ENCODE results near the gene NRXN2. TPM values are rescaled to one million over a fixed set of nuclear protein-coding genes. Genes with fewer than 3 reads are reported as not detected.

NRXN2 gene
- total and polyA plus RNA-seq, 2 donors (not counting 3 experiments of a cell fraction or from before 2014, with no cell fraction given): not detected

DNA sequence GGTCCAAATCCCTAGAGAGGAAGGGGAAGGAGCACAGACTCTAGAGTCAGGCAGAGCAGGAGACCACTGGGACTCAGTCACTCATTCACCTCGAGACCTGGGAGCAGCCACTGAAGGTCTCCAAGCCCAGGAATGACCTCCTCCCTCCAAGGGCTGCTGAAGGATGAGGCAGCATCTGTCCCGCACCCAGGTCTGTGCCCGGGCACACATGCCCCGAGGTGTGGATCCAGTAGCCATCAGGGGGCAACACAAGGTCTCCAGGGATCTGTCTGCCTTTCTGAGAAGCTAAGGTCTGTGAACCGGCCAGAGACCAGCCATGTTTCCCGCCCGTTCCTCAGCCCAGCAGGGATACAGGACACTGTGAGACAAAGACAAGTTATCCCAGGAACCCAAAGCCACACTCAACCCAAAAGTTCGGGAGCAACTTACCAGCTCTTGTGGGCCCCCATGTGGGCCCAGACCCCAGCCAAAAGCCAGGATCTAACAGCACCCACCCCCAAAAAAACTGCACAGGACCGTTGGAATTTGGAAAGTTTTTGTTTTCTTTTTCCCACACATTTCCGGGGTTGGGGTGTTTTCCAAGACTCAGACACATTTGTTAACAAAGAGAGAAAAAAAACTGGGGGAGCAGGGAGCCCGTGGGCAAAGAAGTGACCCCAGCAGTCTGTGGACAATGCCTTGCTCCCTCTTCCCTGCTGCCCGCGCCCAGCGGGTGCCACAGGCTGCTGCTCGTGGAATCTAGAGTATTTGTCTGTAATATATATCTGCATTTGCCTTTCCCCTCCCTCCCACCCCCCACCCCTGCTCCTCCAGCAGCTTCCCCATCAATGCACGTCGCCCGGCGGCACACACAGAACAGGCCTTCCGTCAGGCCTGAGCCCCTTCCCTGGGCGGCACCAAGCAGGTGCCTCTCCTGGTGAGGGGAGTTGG, 117.1 kb downstream of the NRXN2 start:
- dilution Hi-C loops (cut with MboI; ENCODE audit: extremely low pct_ligation_motif_present, low sequenced_read_pairs) (no loop called here), intact Hi-C loops (cut with micrococcal nuclease) (no loop called here)
- Histone ChIP-seq H3K27me3 (ENCODE audit: control insufficient read depth in 2 of 2, insufficient read depth in 2 of 2, low read length in 2 of 2) (peaks cover 8 to 15% of the 10 kb centered on the region in 2 experiments), H3K4me1 (ENCODE audit: control insufficient read depth, extremely low read depth, insufficient read depth, low read length) (no peaks in the 10 kb centered on the region), H3K79me2 (ENCODE audit: control insufficient read depth, insufficient read depth, low read length) (no peaks in the 10 kb centered on the region), H3K36me3 (ENCODE audit: control insufficient read depth in 2 of 2, extremely low read depth in 1 of 2, insufficient read depth in 2 of 2, low read length in 2 of 2) (no peaks in the 10 kb centered on the region), H3K4me3 (replicated peaks in 1 of 3; ENCODE audit: insufficient read depth in 1 of 3, low read depth in 1 of 3, low read length in 3 of 3) (no peak overlapping the region), H3K4me2 (ENCODE audit: insufficient read depth, low read length) (no peak overlapping the region), H3K9me3 (replicated peaks; ENCODE audit: control insufficient read depth, insufficient read depth, low read length) (no peaks in the 10 kb centered on the region), H4K20me1 (replicated peaks; ENCODE audit: control insufficient read depth, extremely low read depth, insufficient read depth, low read length) (no peaks in the 10 kb centered on the region), H3K27ac (ENCODE audit: insufficient read depth, low read depth, low read length) (no peak overlapping the region), H3K9me1 (replicated peaks; ENCODE audit: control insufficient read depth, extremely low read depth, insufficient read depth, low read length) (no peaks in the 10 kb centered on the region), H2AFZ (ENCODE audit: low read depth, low read length) (no peak overlapping the region), H3K9ac (replicated peaks; ENCODE audit: extremely low read depth, insufficient read depth, low read length) (no peak overlapping the region)
- FAIRE-seq (no peak), DNase-seq (ENCODE audit: low read depth, low spot score) (no peak)
- BruUV-seq (replicated peaks): no TSS peak
- ChIA-PET CTCF (no interaction called here), POLR2A (no interaction called here)
- TF ChIP-seq POLR2A (IDR thresholded peaks at IDR 0.05; ENCODE audit: low read depth, low read length): no peak
- TF ChIP-seq, protein P1, sequence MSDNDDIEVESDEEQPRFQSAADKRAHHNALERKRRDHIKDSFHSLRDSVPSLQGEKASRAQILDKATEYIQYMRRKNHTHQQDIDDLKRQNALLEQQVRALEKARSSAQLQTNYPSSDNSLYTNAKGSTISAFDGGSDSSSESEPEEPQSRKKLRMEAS (IDR thresholded peaks at IDR 0.05; ENCODE audit: insufficient read depth, insufficient read length): no peak

DNA sequence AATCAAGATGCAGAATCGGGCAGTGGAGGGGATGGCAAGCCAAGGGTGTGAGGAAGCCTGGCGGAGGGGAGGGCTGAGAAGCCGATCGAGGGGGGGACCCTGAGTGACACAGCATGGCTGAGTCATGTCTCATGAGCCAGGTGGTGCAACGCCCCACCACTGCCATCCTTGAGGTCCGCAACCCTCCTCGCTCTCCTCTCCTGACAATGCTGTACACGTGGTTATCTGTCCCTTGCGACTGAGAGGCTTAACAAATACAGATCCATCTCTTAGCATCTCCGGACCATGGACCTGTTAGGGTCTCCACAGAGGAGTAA, 117.8 kb downstream of the NRXN2 start:
- Histone ChIP-seq H3K4me2 (ENCODE audit: insufficient read depth, low read length) (no peak overlapping the region), H2AFZ (ENCODE audit: low read depth, low read length) (no peak overlapping the region), H3K27me3 (ENCODE audit: control insufficient read depth in 2 of 2, insufficient read depth in 2 of 2, low read length in 2 of 2) (peaks cover 8 to 15% of the 10 kb centered on the region in 2 experiments), H3K36me3 (ENCODE audit: control insufficient read depth in 2 of 2, extremely low read depth in 1 of 2, insufficient read depth in 2 of 2, low read length in 2 of 2) (no peaks in the 10 kb centered on the region), H3K4me3 (replicated peaks in 1 of 3; ENCODE audit: insufficient read depth in 1 of 3, low read depth in 1 of 3, low read length in 3 of 3) (no peak overlapping the region), H3K9me3 (replicated peaks; ENCODE audit: control insufficient read depth, insufficient read depth, low read length) (no peaks in the 10 kb centered on the region), H3K9ac (replicated peaks; ENCODE audit: extremely low read depth, insufficient read depth, low read length) (no peak overlapping the region), H3K27ac (ENCODE audit: insufficient read depth, low read depth, low read length) (no peak overlapping the region), H3K4me1 (ENCODE audit: control insufficient read depth, extremely low read depth, insufficient read depth, low read length) (no peaks in the 10 kb centered on the region), H3K9me1 (replicated peaks; ENCODE audit: control insufficient read depth, extremely low read depth, insufficient read depth, low read length) (no peaks in the 10 kb centered on the region), H3K79me2 (ENCODE audit: control insufficient read depth, insufficient read depth, low read length) (no peaks in the 10 kb centered on the region), H4K20me1 (replicated peaks; ENCODE audit: control insufficient read depth, extremely low read depth, insufficient read depth, low read length) (no peaks in the 10 kb centered on the region)
- no peak for FAIRE-seq
- ChIA-PET POLR2A (no interaction called here), CTCF (no interaction called here)
- no peak for DNase-seq (ENCODE audit: low read depth, low spot score)
- dilution Hi-C loops (cut with MboI; ENCODE audit: extremely low pct_ligation_motif_present, low sequenced_read_pairs) (no loop called here), intact Hi-C loops (cut with micrococcal nuclease) (no loop called here)
- BruUV-seq (replicated peaks): no TSS peak
- TF ChIP-seq POLR2A (IDR thresholded peaks at IDR 0.05; ENCODE audit: low read depth, low read length) (no peak), MYC (IDR thresholded peaks at IDR 0.05; ENCODE audit: low read depth, low read length) (no peak), EZH2 (IDR thresholded peaks at IDR 0.05; ENCODE audit: borderline replicate concordance, low read depth, low read length, severe bottlenecking) (no peak), JUN (IDR thresholded peaks at IDR 0.05; ENCODE audit: borderline replicate concordance, insufficient read depth, insufficient read length, low read depth) (no peak), POLR2AphosphoS5 (IDR thresholded peaks at IDR 0.05; ENCODE audit: insufficient read depth, low read depth, low read length) (no peak), GATA2 (IDR thresholded peaks at IDR 0.05; ENCODE audit: insufficient read depth, insufficient read length, low read depth, low read length) (no peak), FOS (IDR thresholded peaks at IDR 0.05; ENCODE audit: borderline replicate concordance, insufficient read depth, low read length) (no peak)
- TF ChIP-seq, protein P2, sequence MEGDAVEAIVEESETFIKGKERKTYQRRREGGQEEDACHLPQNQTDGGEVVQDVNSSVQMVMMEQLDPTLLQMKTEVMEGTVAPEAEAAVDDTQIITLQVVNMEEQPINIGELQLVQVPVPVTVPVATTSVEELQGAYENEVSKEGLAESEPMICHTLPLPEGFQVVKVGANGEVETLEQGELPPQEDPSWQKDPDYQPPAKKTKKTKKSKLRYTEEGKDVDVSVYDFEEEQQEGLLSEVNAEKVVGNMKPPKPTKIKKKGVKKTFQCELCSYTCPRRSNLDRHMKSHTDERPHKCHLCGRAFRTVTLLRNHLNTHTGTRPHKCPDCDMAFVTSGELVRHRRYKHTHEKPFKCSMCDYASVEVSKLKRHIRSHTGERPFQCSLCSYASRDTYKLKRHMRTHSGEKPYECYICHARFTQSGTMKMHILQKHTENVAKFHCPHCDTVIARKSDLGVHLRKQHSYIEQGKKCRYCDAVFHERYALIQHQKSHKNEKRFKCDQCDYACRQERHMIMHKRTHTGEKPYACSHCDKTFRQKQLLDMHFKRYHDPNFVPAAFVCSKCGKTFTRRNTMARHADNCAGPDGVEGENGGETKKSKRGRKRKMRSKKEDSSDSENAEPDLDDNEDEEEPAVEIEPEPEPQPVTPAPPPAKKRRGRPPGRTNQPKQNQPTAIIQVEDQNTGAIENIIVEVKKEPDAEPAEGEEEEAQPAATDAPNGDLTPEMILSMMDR (IDR thresholded peaks at IDR 0.05; ENCODE audit: extremely low read depth in 1 of 2, insufficient read depth in 1 of 2, low read depth in 1 of 2, low read length in 2 of 2): no peak
- TF ChIP-seq, protein P1 (IDR thresholded peaks at IDR 0.05; ENCODE audit: insufficient read depth, insufficient read length): no peak

All from endothelial cell of umbilical vein (primary cell).